ENCODE measurements around the gene CDH24. TPM values are rescaled to one million over a fixed set of nuclear protein-coding genes. Genes with fewer than 3 reads are reported as not detected.

Gene CDH24
- total and polyA plus RNA-seq, 9 of the 15 experiments (the other 6 are each of a cell fraction or from before 2014, with no cell fraction given): 0.04 to 16.2 (median 4.9) TPM

- TF ChIP-seq, protein P1, sequence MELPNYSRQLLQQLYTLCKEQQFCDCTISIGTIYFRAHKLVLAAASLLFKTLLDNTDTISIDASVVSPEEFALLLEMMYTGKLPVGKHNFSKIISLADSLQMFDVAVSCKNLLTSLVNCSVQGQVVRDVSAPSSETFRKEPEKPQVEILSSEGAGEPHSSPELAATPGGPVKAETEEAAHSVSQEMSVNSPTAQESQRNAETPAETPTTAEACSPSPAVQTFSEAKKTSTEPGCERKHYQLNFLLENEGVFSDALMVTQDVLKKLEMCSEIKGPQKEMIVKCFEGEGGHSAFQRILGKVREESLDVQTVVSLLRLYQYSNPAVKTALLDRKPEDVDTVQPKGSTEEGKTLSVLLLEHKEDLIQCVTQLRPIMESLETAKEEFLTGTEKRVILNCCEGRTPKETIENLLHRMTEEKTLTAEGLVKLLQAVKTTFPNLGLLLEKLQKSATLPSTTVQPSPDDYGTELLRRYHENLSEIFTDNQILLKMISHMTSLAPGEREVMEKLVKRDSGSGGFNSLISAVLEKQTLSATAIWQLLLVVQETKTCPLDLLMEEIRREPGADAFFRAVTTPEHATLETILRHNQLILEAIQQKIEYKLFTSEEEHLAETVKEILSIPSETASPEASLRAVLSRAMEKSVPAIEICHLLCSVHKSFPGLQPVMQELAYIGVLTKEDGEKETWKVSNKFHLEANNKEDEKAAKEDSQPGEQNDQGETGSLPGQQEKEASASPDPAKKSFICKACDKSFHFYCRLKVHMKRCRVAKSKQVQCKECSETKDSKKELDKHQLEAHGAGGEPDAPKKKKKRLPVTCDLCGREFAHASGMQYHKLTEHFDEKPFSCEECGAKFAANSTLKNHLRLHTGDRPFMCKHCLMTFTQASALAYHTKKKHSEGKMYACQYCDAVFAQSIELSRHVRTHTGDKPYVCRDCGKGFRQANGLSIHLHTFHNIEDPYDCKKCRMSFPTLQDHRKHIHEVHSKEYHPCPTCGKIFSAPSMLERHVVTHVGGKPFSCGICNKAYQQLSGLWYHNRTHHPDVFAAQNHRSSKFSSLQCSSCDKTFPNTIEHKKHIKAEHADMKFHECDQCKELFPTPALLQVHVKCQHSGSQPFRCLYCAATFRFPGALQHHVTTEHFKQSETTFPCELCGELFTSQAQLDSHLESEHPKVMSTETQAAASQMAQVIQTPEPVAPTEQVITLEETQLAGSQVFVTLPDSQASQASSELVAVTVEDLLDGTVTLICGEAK (IDR thresholded peaks at IDR 0.05): peak; percentile 77
- TF ChIP-seq, protein P1 (CRISPR knock-in tag; IDR thresholded peaks at IDR 0.05): no peak
- TF ChIP-seq, protein P2, sequence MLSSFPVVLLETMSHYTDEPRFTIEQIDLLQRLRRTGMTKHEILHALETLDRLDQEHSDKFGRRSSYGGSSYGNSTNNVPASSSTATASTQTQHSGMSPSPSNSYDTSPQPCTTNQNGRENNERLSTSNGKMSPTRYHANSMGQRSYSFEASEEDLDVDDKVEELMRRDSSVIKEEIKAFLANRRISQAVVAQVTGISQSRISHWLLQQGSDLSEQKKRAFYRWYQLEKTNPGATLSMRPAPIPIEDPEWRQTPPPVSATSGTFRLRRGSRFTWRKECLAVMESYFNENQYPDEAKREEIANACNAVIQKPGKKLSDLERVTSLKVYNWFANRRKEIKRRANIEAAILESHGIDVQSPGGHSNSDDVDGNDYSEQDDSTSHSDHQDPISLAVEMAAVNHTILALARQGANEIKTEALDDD (IDR thresholded peaks at IDR 0.05): no peak
- TF ChIP-seq RB1 (IDR thresholded peaks at IDR 0.05; ENCODE audit: low read depth): no peak
- TF ChIP-seq ZNF239 (CRISPR knock-in tag; IDR thresholded peaks at IDR 0.05): no peak
- TF ChIP-seq, protein P3, sequence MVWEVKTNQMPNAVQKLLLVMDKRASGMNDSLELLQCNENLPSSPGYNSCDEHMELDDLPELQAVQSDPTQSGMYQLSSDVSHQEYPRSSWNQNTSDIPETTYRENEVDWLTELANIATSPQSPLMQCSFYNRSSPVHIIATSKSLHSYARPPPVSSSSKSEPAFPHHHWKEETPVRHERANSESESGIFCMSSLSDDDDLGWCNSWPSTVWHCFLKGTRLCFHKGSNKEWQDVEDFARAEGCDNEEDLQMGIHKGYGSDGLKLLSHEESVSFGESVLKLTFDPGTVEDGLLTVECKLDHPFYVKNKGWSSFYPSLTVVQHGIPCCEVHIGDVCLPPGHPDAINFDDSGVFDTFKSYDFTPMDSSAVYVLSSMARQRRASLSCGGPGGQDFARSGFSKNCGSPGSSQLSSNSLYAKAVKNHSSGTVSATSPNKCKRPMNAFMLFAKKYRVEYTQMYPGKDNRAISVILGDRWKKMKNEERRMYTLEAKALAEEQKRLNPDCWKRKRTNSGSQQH (CRISPR knock-in tag; IDR thresholded peaks at IDR 0.05): 0 out of 2 replicates have a peak, but pooled peaks have one; percentile 4
- no peak for TF ChIP-seq COPS2 (conservative IDR thresholded peaks at IDR 0.05)
- no peak for TF ChIP-seq KDM5B (IDR thresholded peaks at IDR 0.05; ENCODE audit: insufficient replicate concordance, low read depth, low read length)
- TF ChIP-seq ARID1B (IDR thresholded peaks at IDR 0.05): peak; percentile 51
- TF ChIP-seq, protein P4, sequence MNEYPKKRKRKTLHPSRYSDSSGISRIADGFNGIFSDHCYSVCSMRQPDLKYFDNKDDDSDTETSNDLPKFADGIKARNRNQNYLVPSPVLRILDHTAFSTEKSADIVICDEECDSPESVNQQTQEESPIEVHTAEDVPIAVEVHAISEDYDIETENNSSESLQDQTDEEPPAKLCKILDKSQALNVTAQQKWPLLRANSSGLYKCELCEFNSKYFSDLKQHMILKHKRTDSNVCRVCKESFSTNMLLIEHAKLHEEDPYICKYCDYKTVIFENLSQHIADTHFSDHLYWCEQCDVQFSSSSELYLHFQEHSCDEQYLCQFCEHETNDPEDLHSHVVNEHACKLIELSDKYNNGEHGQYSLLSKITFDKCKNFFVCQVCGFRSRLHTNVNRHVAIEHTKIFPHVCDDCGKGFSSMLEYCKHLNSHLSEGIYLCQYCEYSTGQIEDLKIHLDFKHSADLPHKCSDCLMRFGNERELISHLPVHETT (CRISPR knock-in tag; conservative IDR thresholded peaks at IDR 0.05 in 1 of 2, IDR thresholded peaks at IDR 0.05 in 1 of 2): peak in 1 of 2 experiments; percentile 50; a peak in 1 of 4 replicates
- 0 out of 4 replicates have a peak, but pooled peaks of 1 of the 2 experiments have one; percentile 44 for TF ChIP-seq CSDE1 (IDR thresholded peaks at IDR 0.05)
- no peak for TF ChIP-seq SLC30A9 (CRISPR knock-in tag; IDR thresholded peaks at IDR 0.05)
- TF ChIP-seq ZKSCAN3 (CRISPR knock-in tag; IDR thresholded peaks at IDR 0.05): peak; percentile 65; the same call in 1 of the 2 replicates
- no peak for TF ChIP-seq DMBX1 (CRISPR knock-in tag; IDR thresholded peaks at IDR 0.05; ENCODE audit: borderline replicate concordance)
- TF ChIP-seq NFYB (IDR thresholded peaks at IDR 0.05; ENCODE audit: extremely low read depth, insufficient read length): no peak
Observed at GRCh38 chr14:23093991-23094665, 36.8 kb upstream of the CDH24 start (continued).
